ENCODE results near the gene ANGPT4. TPM values are rescaled to one million over a fixed set of nuclear protein-coding genes. Genes with fewer than 3 reads are reported as not detected.

The ANGPT4 gene
- total and polyA plus RNA-seq, 4 experiments from 2014 or later: not detected

GRCh38 chr20:824490-824889 is 91.6 kb downstream of the ANGPT4 start:
- H3K27me3 Mint-ChIP-seq: no peaks in the 10 kb centered on the region
- H3K9me3 ChIP-seq (ENCODE audit: control insufficient read depth in 1 of 2, low read length in 2 of 2): no peaks in the 10 kb centered on the region
- intact Hi-C loops (cut with micrococcal nuclease): no loop called here
- no peaks in the 10 kb centered on the region for H3K36me3 ChIP-seq (ENCODE audit: insufficient read depth, low read length)
- H3K27me3 ChIP-seq (ENCODE audit: insufficient read depth, low read length): no peaks in the 10 kb centered on the region
- no peaks in the 10 kb centered on the region for H3K4me1 ChIP-seq (ENCODE audit: insufficient read depth, low read length)
- no peak overlapping the region for H3K27ac ChIP-seq (ENCODE audit: low read depth, low read length)
- peaks cover 0 to 5% (median 0%) of the 10 kb centered on the region in 8 donors for H3K9me3 Mint-ChIP-seq
- no peaks in the 10 kb centered on the region for H3K4me1 Mint-ChIP-seq
- H3K4me3 Mint-ChIP-seq: no peak overlapping the region
- no peak overlapping the region for H3K4me3 ChIP-seq (ENCODE audit: low read length in 2 of 2)
- no peak overlapping the region for H3K27ac Mint-ChIP-seq
- DNase-seq: no peak
- CTCF ChIA-PET (ENCODE audit: partially characterized antibody): interaction anchor here (2.0 kb wide), 1 partner anchor 131 kb away, joined by 7 read pairs; no protein-coding TSS in a partner anchor
- POLR2A ChIA-PET (ENCODE audit: partially characterized antibody): interaction anchor here (1.0 kb wide), 1 partner anchor 22 kb away, joined by 3 read pairs; no protein-coding TSS in a partner anchor
- H3K36me3 Mint-ChIP-seq: no peaks in the 10 kb centered on the region

DNA sequence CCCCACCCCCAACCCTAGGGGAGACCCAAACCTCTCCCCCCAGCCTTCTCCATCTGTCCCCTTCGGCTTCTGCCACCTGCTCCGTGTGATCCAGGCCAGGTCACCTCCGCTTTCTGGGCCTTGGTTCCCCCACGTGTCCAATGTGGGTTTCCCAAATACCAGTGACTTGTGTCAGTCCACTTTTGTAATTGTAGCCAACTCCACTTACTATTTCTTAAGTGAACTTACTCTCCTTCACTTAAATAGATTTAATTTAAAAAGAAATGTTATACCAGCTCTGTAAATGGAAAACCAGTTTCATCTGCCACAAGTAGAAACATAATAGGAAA is 92.6 kb downstream of the ANGPT4 start:
- Histone ChIP-seq H3K36me3 (ENCODE audit: insufficient read depth, low read length) (no peaks in the 10 kb centered on the region), H3K27ac (ENCODE audit: low read depth, low read length) (no peak overlapping the region), H3K9me3 (ENCODE audit: control insufficient read depth in 1 of 2, low read length in 2 of 2) (no peaks in the 10 kb centered on the region), H3K27me3 (ENCODE audit: insufficient read depth, low read length) (no peaks in the 10 kb centered on the region), H3K4me3 (ENCODE audit: low read length in 2 of 2) (no peak overlapping the region), H3K4me1 (ENCODE audit: insufficient read depth, low read length) (no peaks in the 10 kb centered on the region)
- POLR2A ChIA-PET (ENCODE audit: partially characterized antibody): interaction anchor here (1.0 kb wide), 1 partner anchor 23 kb away, joined by 3 read pairs; no protein-coding TSS in a partner anchor
- intact Hi-C loops (cut with micrococcal nuclease): no loop called here
- H3K27ac Mint-ChIP-seq: peak overlapping the region in 1 of 7 donors; percentile 78
- H3K9me3 Mint-ChIP-seq: peaks cover 0 to 5% (median 0%) of the 10 kb centered on the region in 8 donors
- no peak for DNase-seq
- no peaks in the 10 kb centered on the region for H3K4me1 Mint-ChIP-seq
- CTCF ChIA-PET (ENCODE audit: partially characterized antibody): interaction anchor here (2.0 kb wide), 1 partner anchor 132 kb away, joined by 7 read pairs; no protein-coding TSS in a partner anchor
- H3K4me3 Mint-ChIP-seq: no peak overlapping the region
- H3K36me3 Mint-ChIP-seq: no peaks in the 10 kb centered on the region
- H3K27me3 Mint-ChIP-seq: no peaks in the 10 kb centered on the region

- H3K4me3 ChIP-seq (ENCODE audit: low read length in 2 of 2): no peak overlapping the region
- H3K36me3 ChIP-seq (ENCODE audit: insufficient read depth, low read length): no peaks in the 10 kb centered on the region
- H3K27me3 ChIP-seq (ENCODE audit: insufficient read depth, low read length): no peaks in the 10 kb centered on the region
- no peak overlapping the region for H3K27ac ChIP-seq (ENCODE audit: low read depth, low read length)
- intact Hi-C loops (cut with micrococcal nuclease): no loop called here
- H3K27me3 Mint-ChIP-seq: no peaks in the 10 kb centered on the region
- ChIA-PET CTCF (ENCODE audit: partially characterized antibody) (no interaction called here), POLR2A (ENCODE audit: partially characterized antibody) (interaction anchor here (1.0 kb wide), 1 partner anchor 23 kb away, joined by 3 read pairs; no protein-coding TSS in a partner anchor)
- no peaks in the 10 kb centered on the region for H3K4me1 ChIP-seq (ENCODE audit: insufficient read depth, low read length)
- peaks cover 0 to 5% (median 0%) of the 10 kb centered on the region in 8 donors for H3K9me3 Mint-ChIP-seq
- no peak overlapping the region for H3K4me3 Mint-ChIP-seq
- H3K4me1 Mint-ChIP-seq: no peaks in the 10 kb centered on the region
- no peaks in the 10 kb centered on the region for H3K36me3 Mint-ChIP-seq
- no peak overlapping the region for H3K27ac Mint-ChIP-seq
- no peaks in the 10 kb centered on the region for H3K9me3 ChIP-seq (ENCODE audit: control insufficient read depth in 1 of 2, low read length in 2 of 2)
- peak in 1 of 5 donors; percentile 22 for DNase-seq
Measured at GRCh38 chr20:822651-823573, 93.2 kb downstream of the ANGPT4 start.

GRCh38 chr20:821731-822065 is 94.4 kb downstream of the ANGPT4 start:
- H3K9me3 Mint-ChIP-seq: peaks cover 0 to 5% (median 0%) of the 10 kb centered on the region in 8 donors

DNA sequence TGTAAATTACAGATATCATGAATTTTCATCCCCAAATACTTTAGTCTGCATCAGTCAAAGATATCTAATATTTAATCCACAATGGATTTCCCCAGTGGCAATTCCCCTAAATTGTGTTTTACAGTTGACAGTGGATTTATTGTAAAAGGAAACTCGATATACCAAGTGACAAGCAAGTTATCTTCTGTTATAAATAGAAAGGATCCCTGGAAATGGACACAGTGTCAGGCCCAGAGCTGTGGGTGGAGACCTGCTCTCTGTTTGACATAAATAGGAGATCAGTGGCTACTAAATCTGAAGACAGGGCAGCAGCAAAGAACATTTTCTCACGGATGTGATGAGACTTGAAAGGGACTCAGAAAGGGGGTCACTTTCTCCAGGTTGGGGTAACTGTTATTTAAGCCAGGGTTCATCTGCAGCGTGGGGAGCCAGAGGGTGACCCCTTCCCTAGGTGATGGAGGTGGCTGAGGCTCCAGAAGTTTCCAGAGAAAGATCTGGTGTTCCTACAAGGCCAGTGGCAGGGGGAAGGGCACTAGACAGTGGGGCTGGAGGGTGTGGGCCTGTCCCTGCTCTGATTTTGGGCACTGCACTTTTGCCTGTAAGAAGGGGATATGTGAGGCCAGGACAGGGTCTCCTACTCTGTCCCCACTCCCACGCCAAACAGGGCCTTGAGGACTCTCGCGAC is 94.9 kb downstream of the ANGPT4 start:
- H3K27me3 Mint-ChIP-seq: peaks cover 0 to under 1% of the 10 kb centered on the region in 2 donors
- Histone ChIP-seq H3K27me3 (ENCODE audit: insufficient read depth, low read length) (no peaks in the 10 kb centered on the region), H3K4me1 (ENCODE audit: insufficient read depth, low read length) (no peaks in the 10 kb centered on the region), H3K4me3 (ENCODE audit: low read length in 2 of 2) (no peak overlapping the region), H3K27ac (ENCODE audit: low read depth, low read length) (no peak overlapping the region), H3K9me3 (ENCODE audit: control insufficient read depth in 1 of 2, low read length in 2 of 2) (no peaks in the 10 kb centered on the region), H3K36me3 (ENCODE audit: insufficient read depth, low read length) (no peaks in the 10 kb centered on the region)
- CTCF ChIA-PET (ENCODE audit: partially characterized antibody): no interaction called here
- H3K4me1 Mint-ChIP-seq: peaks cover 0 to 1% (median under 1%) of the 10 kb centered on the region in 4 donors
- peaks cover 0 to 5% (median 0%) of the 10 kb centered on the region in 8 donors for H3K9me3 Mint-ChIP-seq
- H3K36me3 Mint-ChIP-seq: no peaks in the 10 kb centered on the region
- intact Hi-C loops (cut with micrococcal nuclease): no loop called here
- no peak overlapping the region for H3K4me3 Mint-ChIP-seq
- no peak for DNase-seq
- POLR2A ChIA-PET (ENCODE audit: partially characterized antibody): no interaction called here
- H3K27ac Mint-ChIP-seq: peak overlapping the region in 1 of 7 donors; percentile 84

More at GRCh38 chr20:821731-822065, 94.4 kb downstream of the ANGPT4 start:
- Mint-ChIP-seq H3K4me1 (peaks cover 0 to 1% (median 0%) of the 10 kb centered on the region in 4 donors), H3K4me3 (no peak overlapping the region), H3K27ac (peak overlapping the region in 1 of 7 donors; percentile 84), H3K27me3 (no peaks in the 10 kb centered on the region), H3K36me3 (no peaks in the 10 kb centered on the region)
- POLR2A ChIA-PET (ENCODE audit: partially characterized antibody): no interaction called here
- CTCF ChIA-PET (ENCODE audit: partially characterized antibody): no interaction called here
- Histone ChIP-seq H3K4me3 (ENCODE audit: low read length in 2 of 2) (no peak overlapping the region), H3K36me3 (ENCODE audit: insufficient read depth, low read length) (no peaks in the 10 kb centered on the region), H3K27me3 (ENCODE audit: insufficient read depth, low read length) (no peaks in the 10 kb centered on the region), H3K27ac (ENCODE audit: low read depth, low read length) (no peak overlapping the region), H3K9me3 (ENCODE audit: control insufficient read depth in 1 of 2, low read length in 2 of 2) (no peaks in the 10 kb centered on the region), H3K4me1 (ENCODE audit: insufficient read depth, low read length) (no peaks in the 10 kb centered on the region)
- intact Hi-C loops (cut with micrococcal nuclease): no loop called here
- no peak for DNase-seq

- POLR2A ChIA-PET (ENCODE audit: partially characterized antibody): no interaction called here
- CTCF ChIA-PET (ENCODE audit: partially characterized antibody): interaction anchor here (7.0 kb wide), 1 partner anchor 138 kb away, joined by 239 read pairs; no protein-coding TSS in a partner anchor
- H3K4me3 Mint-ChIP-seq: peak overlapping the region in 1 of 8 donors; percentile 11
Measured at GRCh38 chr20:820323-820953, 95.7 kb downstream of the ANGPT4 start.

More at GRCh38 chr20:820323-820953, 95.7 kb downstream of the ANGPT4 start:
- Histone ChIP-seq H3K27me3 (ENCODE audit: insufficient read depth, low read length) (no peaks in the 10 kb centered on the region), H3K4me1 (ENCODE audit: insufficient read depth, low read length) (no peaks in the 10 kb centered on the region), H3K27ac (ENCODE audit: low read depth, low read length) (no peak overlapping the region), H3K9me3 (ENCODE audit: control insufficient read depth in 1 of 2, low read length in 2 of 2) (no peaks in the 10 kb centered on the region), H3K4me3 (ENCODE audit: low read length in 2 of 2) (no peak overlapping the region), H3K36me3 (ENCODE audit: insufficient read depth, low read length) (no peaks in the 10 kb centered on the region)
- H3K9me3 Mint-ChIP-seq: peaks cover 0 to 5% (median 0%) of the 10 kb centered on the region in 8 donors
- peak overlapping the region; percentile 37 to 89 (median 74) for H3K27ac Mint-ChIP-seq
- H3K36me3 Mint-ChIP-seq: no peaks in the 10 kb centered on the region
- peak in 1 of 5 donors; percentile 17 for DNase-seq
- intact Hi-C loops (cut with micrococcal nuclease): no loop called here
- peaks cover 3 to 5% (median 4%) of the 10 kb centered on the region in 4 donors for H3K4me1 Mint-ChIP-seq
- H3K27me3 Mint-ChIP-seq: peaks cover 4 to 5% of the 10 kb centered on the region in 2 donors
